Gastrocnemius medialis (tissue), 4 donors: Measurements from ENCODE around the gene GNB1L. TPM values are rescaled to one million over a fixed set of nuclear protein-coding genes. Genes with fewer than 3 reads are reported as not detected.
"Not testable (repeated sequence)": the region's sequence is repeated elsewhere in the genome, so short reads cannot be mapped to it uniquely, and the experiment has no call there.

ENCODE experiments used
- ATAC-seq, 2 donors: fragments of 150-250 bp; one replicate each; pipeline ENCODE4 v1.9.1; 2016
- DNase-seq, 2 donors: peaks; one replicate each; pipeline ENCODE4 v3.0.0-alpha.2; 2019
- H3K27ac ChIP-seq, 4 donors: fragments of 200-600 bp; sonication (generic); 1 replicate in 1 of 4; 2 replicates in 3 of 4; pipeline ENCODE4 v1.5.1; 2016 to 2018; ENCODE audit warnings: mild to moderate bottlenecking in 2 of 4, moderate library complexity in 1 of 4
- H3K27me3 ChIP-seq, 3 donors: fragments of 200-600 bp; sonication (generic) in 2 of 3; 1 replicate in 1 of 3; 2 replicates in 2 of 3; pipeline versions ENCODE4 v1.5.1 to v1.6.0; 2016 to 2019; ENCODE audit warnings: mild to moderate bottlenecking in 1 of 3, moderate library complexity in 1 of 3
- H3K36me3 ChIP-seq, 2 donors: fragments of 200-600 bp; sonication (generic) in 1 of 2; one replicate each; pipeline ENCODE4 v1.5.1; 2017 to 2018
- H3K4me1 ChIP-seq, 2 donors: fragments of 200-600 bp; sonication (generic) in 1 of 2; one replicate each; pipeline ENCODE4 v1.5.1; 2016 to 2017; ENCODE audit warnings: mild to moderate bottlenecking in 2 of 2
- H3K4me3 ChIP-seq, 4 donors: fragments of 200-600 bp; sonication (generic) in 3 of 4; 1 replicate in 1 of 4; 2 replicates in 3 of 4; pipeline ENCODE4 v1.5.1; 2016 to 2019; ENCODE audit warnings: mild to moderate bottlenecking in 2 of 4
- H3K9me3 ChIP-seq, 3 donors: fragments of 200-600 bp; sonication (generic) in 2 of 3; 1 replicate in 1 of 3; 2 replicates in 2 of 3; pipeline ENCODE4 v1.5.1; 2016 to 2019
- CTCF ChIP-seq, 5 experiments: fragments of 450-650 bp in 3 of 5; fragments of 200-600 bp in 2 of 5; sonication (generic) in 2 of 5; IDR thresholded peaks in 4 of 5; conservative IDR thresholded peaks in 1 of 5; 1 replicate in 4 of 5; 2 replicates in 1 of 5; pipeline ENCODE4 v1.5.1; 2016 to 2019; ENCODE audit warnings: antibody characterized with exemption in 5 of 5, mild to moderate bottlenecking in 3 of 5, moderate library complexity in 3 of 5
- POLR2A ChIP-seq, 2 donors: fragments of 450-650 bp; IDR thresholded peaks; one replicate each; pipeline ENCODE4 v1.6.1; 2017; ENCODE audit warnings: antibody characterized with exemption in 2 of 2, mild to moderate bottlenecking in 2 of 2, moderate library complexity in 2 of 2
- in situ Hi-C, 4 donors: fragments of 200-750 bp; cut with MboI; loops; one replicate each; pipeline versions ENCODE4 v1.15.0 to v1.8.0; 2017; ENCODE audit warnings: low sequenced_read_pairs in 4 of 4
- intact Hi-C: fragments of 100-400 bp; cut with DNase I; formaldehyde crosslinking; loops from one replicate; pipeline ENCODE4 v1.15.1; 2023; ENCODE audit warnings: low total_unique reads
- total RNA-seq, 4 donors: library from RNA; depleted of rRNA; stranded (reverse); fragments of >200 nt; gene quantifications; one replicate each; pipeline versions ENCODE4 v1.1.0 to v1.2.3, GENCODE V29; 2016

GNB1L gene
- total RNA-seq, 4 donors from 2014 or later: 4.4 to 9.6 (median 6.7) TPM

- no peak overlapping the region for H3K27ac ChIP-seq
- in situ Hi-C loops: no loop called here
- H3K4me1 ChIP-seq: no peaks in the 10 kb centered on the region
- no peaks in the 10 kb centered on the region for H3K36me3 ChIP-seq
- TF ChIP-seq POLR2A (IDR thresholded peaks at IDR 0.05) (no peak), CTCF (IDR thresholded peaks at IDR 0.05 in 4 of 5, conservative IDR thresholded peaks at IDR 0.05 in 1 of 5) (no peak)
- ATAC-seq (no peak), DNase-seq (no peak)
- no peak overlapping the region for H3K4me3 ChIP-seq
- H3K9me3 ChIP-seq: no peaks in the 10 kb centered on the region
- intact Hi-C loops: no loop called here
- no peaks in the 10 kb centered on the region for H3K27me3 ChIP-seq
Measured at GRCh38 chr22:19793161-19793560, 61.5 kb downstream of the GNB1L start.

GRCh38 chr22:19792383-19792896 lies 62.2 kb downstream of the GNB1L start:
- H3K4me3 ChIP-seq, in situ Hi-C loops, intact Hi-C loops, ATAC-seq, H3K9me3 ChIP-seq, H3K27ac ChIP-seq, H3K27me3 ChIP-seq, H3K36me3 ChIP-seq, DNase-seq, H3K4me1 ChIP-seq: not testable (repeated sequence)

GRCh38 chr22:19791894-19792293 lies 62.8 kb downstream of the GNB1L start:
- intact Hi-C loops (no loop called here), in situ Hi-C loops (no loop called here)
- Histone ChIP-seq H3K27ac (no peak overlapping the region), H3K9me3 (no peaks in the 10 kb centered on the region), H3K27me3 (no peaks in the 10 kb centered on the region), H3K4me3 (no peak overlapping the region), H3K36me3 (no peaks in the 10 kb centered on the region), H3K4me1 (no peaks in the 10 kb centered on the region)
- no peak for ATAC-seq
- TF ChIP-seq POLR2A (IDR thresholded peaks at IDR 0.05): no peak
- TF ChIP-seq CTCF (IDR thresholded peaks at IDR 0.05 in 4 of 5, conservative IDR thresholded peaks at IDR 0.05 in 1 of 5): no peak
- DNase-seq: no peak

GRCh38 chr22:19791243-19791642 lies 63.4 kb downstream of the GNB1L start:
- H3K4me1 ChIP-seq: no peaks in the 10 kb centered on the region
- DNase-seq: no peak
- no peaks in the 10 kb centered on the region for H3K27me3 ChIP-seq
- no peak for TF ChIP-seq POLR2A (IDR thresholded peaks at IDR 0.05)
- TF ChIP-seq CTCF (IDR thresholded peaks at IDR 0.05 in 4 of 5, conservative IDR thresholded peaks at IDR 0.05 in 1 of 5): no peak
- no peaks in the 10 kb centered on the region for H3K9me3 ChIP-seq
- no peak overlapping the region for H3K27ac ChIP-seq
- intact Hi-C loops (no loop called here), in situ Hi-C loops (no loop called here)
- H3K4me3 ChIP-seq: no peak overlapping the region
- no peak for ATAC-seq
- H3K36me3 ChIP-seq: no peaks in the 10 kb centered on the region

GRCh38 chr22:19789828-19790227 lies 64.8 kb downstream of the GNB1L start:
- Histone ChIP-seq H3K9me3 (no peaks in the 10 kb centered on the region), H3K36me3 (no peaks in the 10 kb centered on the region), H3K27me3 (no peaks in the 10 kb centered on the region), H3K27ac (no peak overlapping the region), H3K4me1 (no peaks in the 10 kb centered on the region), H3K4me3 (no peak overlapping the region)
- in situ Hi-C loops (no loop called here), intact Hi-C loops (no loop called here)
- DNase-seq (no peak), ATAC-seq (no peak)
- TF ChIP-seq CTCF (IDR thresholded peaks at IDR 0.05 in 4 of 5, conservative IDR thresholded peaks at IDR 0.05 in 1 of 5): no peak
- TF ChIP-seq POLR2A (IDR thresholded peaks at IDR 0.05): no peak
